ENCODE measurements around the gene SF3A1. TPM values are rescaled to one million over a fixed set of nuclear protein-coding genes. Genes with fewer than 3 reads are reported as not detected.

The SF3A1 gene
- total and polyA plus RNA-seq, 3 experiments from 2014 or later = 139 to 241 (median 235) TPM

- no peak overlapping the region for H3K4me3 Mint-ChIP-seq
- peaks cover 4 to 11% (median 5%) of the 10 kb centered on the region in 3 donors for H3K4me1 Mint-ChIP-seq
- Histone ChIP-seq H3K36me3 (ENCODE audit: insufficient read depth, low read length) (no peaks in the 10 kb centered on the region), H3K9me3 (ENCODE audit: low read length) (no peaks in the 10 kb centered on the region), H3K27me3 (ENCODE audit: insufficient read depth, low read length, poor library complexity, severe bottlenecking) (no peaks in the 10 kb centered on the region), H3K4me1 (ENCODE audit: insufficient read depth, low read length) (no peaks in the 10 kb centered on the region), H3K4me3 (ENCODE audit: low read length) (no peak overlapping the region), H3K27ac (ENCODE audit: low read depth, low read length) (no peak overlapping the region)
- H3K27ac Mint-ChIP-seq = no peak overlapping the region
- POLR2A ChIA-PET = no interaction called here
- peaks cover 0 to 2% (median 0%) of the 10 kb centered on the region in 3 donors for H3K36me3 Mint-ChIP-seq
- DNase-seq = no peak
- H3K9me3 Mint-ChIP-seq = no peaks in the 10 kb centered on the region
- H3K27me3 Mint-ChIP-seq = peaks cover 0 to 1% of the 10 kb centered on the region in 2 donors
- CTCF ChIA-PET = interaction anchor here (0.8 to 11.0 kb wide), 3 partner anchors 44 to 119 kb away, joined by 3 to 246 read pairs (median 4); partner anchors contain the start of gene CASTOR1
Observed at GRCh38 chr22:30382340-30382739, 25.6 kb upstream of the SF3A1 start.

GRCh38 chr22:30381264-30381663 lies 24.6 kb upstream of the SF3A1 start:
- H3K27me3 ChIP-seq (ENCODE audit: insufficient read depth, low read length, poor library complexity, severe bottlenecking) = no peaks in the 10 kb centered on the region
- H3K27ac Mint-ChIP-seq = no peak overlapping the region
- no peaks in the 10 kb centered on the region for H3K27me3 Mint-ChIP-seq
- CTCF ChIA-PET = interaction anchor here (1.3 to 1.4 kb wide), 2 partner anchors 10 to 93 kb away, joined by 3 to 6 read pairs; no protein-coding TSS in a partner anchor
- no peaks in the 10 kb centered on the region for H3K9me3 ChIP-seq (ENCODE audit: low read length)
- peaks cover 1 to 3% (median 2%) of the 10 kb centered on the region in 3 donors for H3K4me1 Mint-ChIP-seq
- no peak for DNase-seq
- no peaks in the 10 kb centered on the region for H3K4me1 ChIP-seq (ENCODE audit: insufficient read depth, low read length)
- no peak overlapping the region for H3K4me3 Mint-ChIP-seq
- H3K4me3 ChIP-seq (ENCODE audit: low read length) = no peak overlapping the region
- no peaks in the 10 kb centered on the region for H3K36me3 ChIP-seq (ENCODE audit: insufficient read depth, low read length)
- peaks cover 0 to 2% (median 0%) of the 10 kb centered on the region in 3 donors for H3K36me3 Mint-ChIP-seq
- POLR2A ChIA-PET = no interaction called here
- no peak overlapping the region for H3K27ac ChIP-seq (ENCODE audit: low read depth, low read length)
- no peaks in the 10 kb centered on the region for H3K9me3 Mint-ChIP-seq

- H3K36me3 Mint-ChIP-seq = peaks cover 0 to 2% (median 0%) of the 10 kb centered on the region in 3 donors
- H3K27ac Mint-ChIP-seq = no peak overlapping the region
Observed at GRCh38 chr22:30380011-30380410, 23.3 kb upstream of the SF3A1 start.

DNA sequence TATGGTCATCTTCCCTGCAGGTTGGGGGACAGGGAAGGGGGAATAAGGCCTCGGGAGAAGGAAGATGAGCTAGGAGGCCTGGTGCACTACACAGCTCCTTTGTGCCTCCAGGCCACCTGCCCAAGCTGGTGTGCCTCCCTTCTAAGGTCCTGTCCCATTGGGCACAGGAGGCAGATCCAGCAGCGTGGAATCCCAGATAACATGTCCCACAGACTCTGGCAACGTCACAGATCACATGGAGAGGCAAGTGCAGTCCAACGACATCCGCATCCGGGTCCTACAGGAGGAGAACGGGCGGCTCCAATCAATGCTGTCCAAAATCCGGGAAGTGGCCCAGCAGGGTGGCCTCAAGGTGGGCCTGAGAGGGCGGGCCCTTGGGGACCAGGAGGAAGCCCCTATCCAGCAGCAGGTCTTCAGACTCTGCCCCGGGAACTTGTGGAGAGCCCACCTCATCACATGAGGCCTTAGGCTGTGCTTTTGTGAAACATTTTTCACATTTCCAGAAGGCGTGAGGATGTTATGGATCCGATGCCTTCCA lies 18.7 kb upstream of the SF3A1 start:
- POLR2A ChIA-PET = no interaction called here

More at GRCh38 chr22:30380011-30380410, 23.3 kb upstream of the SF3A1 start:
- no peaks in the 10 kb centered on the region for H3K27me3 Mint-ChIP-seq
- no peak overlapping the region for H3K4me3 Mint-ChIP-seq
- H3K4me1 Mint-ChIP-seq = no peaks in the 10 kb centered on the region
- H3K27me3 ChIP-seq (ENCODE audit: insufficient read depth, low read length, poor library complexity, severe bottlenecking) = no peaks in the 10 kb centered on the region
- H3K4me3 ChIP-seq (ENCODE audit: low read length) = no peak overlapping the region
- no peak overlapping the region for H3K27ac ChIP-seq (ENCODE audit: low read depth, low read length)
- H3K9me3 Mint-ChIP-seq = no peaks in the 10 kb centered on the region
- POLR2A ChIA-PET = no interaction called here
- H3K4me1 ChIP-seq (ENCODE audit: insufficient read depth, low read length) = no peaks in the 10 kb centered on the region
- H3K9me3 ChIP-seq (ENCODE audit: low read length) = no peaks in the 10 kb centered on the region
- peak in 1 of 5 donors; percentile 32 for DNase-seq
- H3K36me3 ChIP-seq (ENCODE audit: insufficient read depth, low read length) = no peaks in the 10 kb centered on the region
- CTCF ChIA-PET = interaction anchor here (1.2 to 1.8 kb wide), 3 partner anchors 88 to 93 kb away, joined by 3 to 6 read pairs (median 4); partner anchors contain the start of gene CASTOR1

DNA sequence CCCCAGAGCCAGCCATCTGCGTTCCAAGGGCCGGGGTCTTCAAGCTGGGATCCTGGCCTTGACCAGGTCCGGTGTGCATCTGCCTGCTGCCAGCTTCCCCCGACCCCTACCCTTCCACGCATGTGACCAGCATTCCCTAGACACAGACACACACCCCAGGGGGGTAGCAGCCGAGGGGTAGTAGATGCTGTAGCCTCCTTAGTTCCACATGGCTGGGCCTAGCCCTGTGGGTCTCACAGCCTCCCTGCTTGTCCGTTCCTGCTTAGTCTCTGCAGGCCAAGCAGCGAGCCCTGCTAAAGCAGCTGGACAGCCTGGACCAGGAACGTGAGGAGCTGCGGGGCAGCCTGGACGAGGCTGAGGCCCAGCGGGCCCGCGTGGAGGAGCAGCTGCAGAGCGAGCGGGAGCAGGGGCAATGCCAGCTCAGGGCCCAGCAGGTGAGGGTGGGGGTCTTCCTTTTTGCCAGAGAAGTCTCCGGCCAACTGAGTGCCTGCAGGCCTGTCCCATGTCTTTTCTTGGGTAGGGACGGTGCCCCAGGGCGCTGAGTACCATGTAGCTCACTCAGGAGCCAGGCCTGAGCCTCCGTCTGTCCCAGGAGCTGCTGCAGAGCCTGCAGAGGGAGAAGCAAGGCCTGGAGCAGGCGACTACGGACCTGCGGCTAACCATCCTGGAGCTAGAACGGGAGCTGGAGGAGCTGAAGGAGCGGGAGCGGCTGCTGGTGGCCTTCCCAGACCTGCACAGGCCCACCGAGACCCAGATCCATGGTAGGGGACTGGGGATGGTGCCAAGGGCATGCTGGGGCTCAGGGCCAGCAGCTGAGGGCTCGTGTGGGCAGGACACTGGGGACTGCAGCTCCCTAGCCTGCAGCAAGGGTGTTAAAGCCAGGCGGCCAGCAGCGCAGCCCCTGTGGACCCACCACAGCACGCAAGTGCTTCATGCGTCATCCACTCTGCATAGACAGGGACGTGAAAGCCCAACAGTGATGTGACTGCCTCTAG lies 16.9 kb upstream of the SF3A1 start:
- no peak overlapping the region for H3K4me3 Mint-ChIP-seq

More for the DNA sequence above, 18.7 kb upstream of the SF3A1 start:
- no peak for DNase-seq
- peak overlapping the region in 1 of 8 donors; percentile 74 for H3K27ac Mint-ChIP-seq
- no peaks in the 10 kb centered on the region for H3K9me3 ChIP-seq (ENCODE audit: low read length)
- no peaks in the 10 kb centered on the region for H3K36me3 Mint-ChIP-seq
- H3K27ac ChIP-seq (ENCODE audit: low read depth, low read length) = no peak overlapping the region
- no peaks in the 10 kb centered on the region for H3K4me1 Mint-ChIP-seq
- H3K4me1 ChIP-seq (ENCODE audit: insufficient read depth, low read length) = no peaks in the 10 kb centered on the region
- H3K27me3 ChIP-seq (ENCODE audit: insufficient read depth, low read length, poor library complexity, severe bottlenecking) = no peaks in the 10 kb centered on the region
- H3K36me3 ChIP-seq (ENCODE audit: insufficient read depth, low read length) = no peaks in the 10 kb centered on the region
- no peaks in the 10 kb centered on the region for H3K27me3 Mint-ChIP-seq
- no peak overlapping the region for H3K4me3 Mint-ChIP-seq
- CTCF ChIA-PET = interaction anchor here (1.7 to 3.1 kb wide), 2 partner anchors 12 to 88 kb away, joined by 6 to 9 read pairs; partner anchors contain the start of gene RNF215
- no peaks in the 10 kb centered on the region for H3K9me3 Mint-ChIP-seq
- no peak overlapping the region for H3K4me3 ChIP-seq (ENCODE audit: low read length)

GRCh38 chr22:30372915-30373314 lies 16.2 kb upstream of the SF3A1 start:
- H3K9me3 Mint-ChIP-seq = no peaks in the 10 kb centered on the region
- H3K9me3 ChIP-seq (ENCODE audit: low read length) = no peaks in the 10 kb centered on the region
- H3K4me1 ChIP-seq (ENCODE audit: insufficient read depth, low read length) = no peaks in the 10 kb centered on the region
- H3K27ac Mint-ChIP-seq = no peak overlapping the region
- no peaks in the 10 kb centered on the region for H3K36me3 Mint-ChIP-seq
- no peak overlapping the region for H3K4me3 ChIP-seq (ENCODE audit: low read length)
- ChIA-PET POLR2A (no interaction called here), CTCF (interaction anchor here (1.3 to 1.6 kb wide), 3 partner anchors 13 to 85 kb away, joined by 3 to 5 read pairs (median 4); no protein-coding TSS in a partner anchor)
- no peak for DNase-seq
- H3K36me3 ChIP-seq (ENCODE audit: insufficient read depth, low read length) = no peaks in the 10 kb centered on the region
- no peaks in the 10 kb centered on the region for H3K27me3 ChIP-seq (ENCODE audit: insufficient read depth, low read length, poor library complexity, severe bottlenecking)
- H3K27ac ChIP-seq (ENCODE audit: low read depth, low read length) = no peak overlapping the region
- no peak overlapping the region for H3K4me3 Mint-ChIP-seq
- no peaks in the 10 kb centered on the region for H3K27me3 Mint-ChIP-seq
- H3K4me1 Mint-ChIP-seq = no peaks in the 10 kb centered on the region

More for the DNA sequence above, 16.9 kb upstream of the SF3A1 start:
- no peaks in the 10 kb centered on the region for H3K9me3 Mint-ChIP-seq
- no peaks in the 10 kb centered on the region for H3K27me3 ChIP-seq (ENCODE audit: insufficient read depth, low read length, poor library complexity, severe bottlenecking)
- no peaks in the 10 kb centered on the region for H3K4me1 ChIP-seq (ENCODE audit: insufficient read depth, low read length)
- H3K36me3 Mint-ChIP-seq = no peaks in the 10 kb centered on the region
- H3K27ac ChIP-seq (ENCODE audit: low read depth, low read length) = no peak overlapping the region
- H3K9me3 ChIP-seq (ENCODE audit: low read length) = no peaks in the 10 kb centered on the region
- no peak overlapping the region for H3K27ac Mint-ChIP-seq
- H3K36me3 ChIP-seq (ENCODE audit: insufficient read depth, low read length) = no peaks in the 10 kb centered on the region
- no peak overlapping the region for H3K4me3 ChIP-seq (ENCODE audit: low read length)
- DNase-seq = peak in 1 of 5 donors; percentile 39
- ChIA-PET POLR2A (no interaction called here), CTCF (interaction anchor here (1.2 to 3.1 kb wide), 6 partner anchors 12 to 112 kb away, joined by 3 to 9 read pairs (median 4); partner anchors contain the start of gene RNF215)
- no peaks in the 10 kb centered on the region for H3K4me1 Mint-ChIP-seq
- H3K27me3 Mint-ChIP-seq = no peaks in the 10 kb centered on the region

- no peaks in the 10 kb centered on the region for H3K9me3 ChIP-seq (ENCODE audit: low read length)
- CTCF ChIA-PET = interaction anchor here (1.3 kb wide), 1 partner anchor 84 kb away, joined by 4 read pairs; no protein-coding TSS in a partner anchor
- DNase-seq = no peak
- H3K27me3 ChIP-seq (ENCODE audit: insufficient read depth, low read length, poor library complexity, severe bottlenecking) = no peaks in the 10 kb centered on the region
- no peak overlapping the region for H3K27ac ChIP-seq (ENCODE audit: low read depth, low read length)
- no peaks in the 10 kb centered on the region for H3K4me1 Mint-ChIP-seq
- no peak overlapping the region for H3K4me3 ChIP-seq (ENCODE audit: low read length)
- no peak overlapping the region for H3K4me3 Mint-ChIP-seq
- no peaks in the 10 kb centered on the region for H3K4me1 ChIP-seq (ENCODE audit: insufficient read depth, low read length)
- no peaks in the 10 kb centered on the region for H3K27me3 Mint-ChIP-seq
- H3K36me3 Mint-ChIP-seq = no peaks in the 10 kb centered on the region
- H3K36me3 ChIP-seq (ENCODE audit: insufficient read depth, low read length) = no peaks in the 10 kb centered on the region
- no peaks in the 10 kb centered on the region for H3K9me3 Mint-ChIP-seq
- POLR2A ChIA-PET = no interaction called here
- no peak overlapping the region for H3K27ac Mint-ChIP-seq
Observed at GRCh38 chr22:30371981-30372380, 15.3 kb upstream of the SF3A1 start.

- POLR2A ChIA-PET = no interaction called here
- Histone ChIP-seq H3K27ac (ENCODE audit: low read depth, low read length) (no peak overlapping the region), H3K4me3 (ENCODE audit: low read length) (no peak overlapping the region), H3K36me3 (ENCODE audit: insufficient read depth, low read length) (no peaks in the 10 kb centered on the region), H3K27me3 (ENCODE audit: insufficient read depth, low read length, poor library complexity, severe bottlenecking) (no peaks in the 10 kb centered on the region), H3K4me1 (ENCODE audit: insufficient read depth, low read length) (no peaks in the 10 kb centered on the region), H3K9me3 (ENCODE audit: low read length) (no peaks in the 10 kb centered on the region)
- H3K9me3 Mint-ChIP-seq = no peaks in the 10 kb centered on the region
- H3K27ac Mint-ChIP-seq = no peak overlapping the region
- peaks cover 0 to 3% (median 0%) of the 10 kb centered on the region in 3 donors for H3K36me3 Mint-ChIP-seq
- H3K4me1 Mint-ChIP-seq = no peaks in the 10 kb centered on the region
- H3K4me3 Mint-ChIP-seq = no peak overlapping the region
- H3K27me3 Mint-ChIP-seq = no peaks in the 10 kb centered on the region
- DNase-seq = peak in 1 of 5 donors; percentile 42
- CTCF ChIA-PET = no interaction called here
Observed at GRCh38 chr22:30371321-30371720, 14.6 kb upstream of the SF3A1 start.

All from CD8-positive, alpha-beta memory T cell (primary cell).